GM18505 (cell line): Measurements from ENCODE around the gene ANGEL1.

Source experiments
- ATAC-seq: cut with Tn5 transposase; IDR thresholded peaks from one replicate; pipeline ENCODE4 v1.9.1; 2021; ENCODE audit not compliant: unreplicated experiment
- POLR2A ChIP-seq: IDR thresholded peaks from 4 replicates; pipeline ENCODE4 v1.6.1; 2011; ENCODE audit warnings: borderline replicate concordance; ENCODE audit not compliant: insufficient read depth, insufficient read length; ENCODE audit errors: extremely low read depth

Gene ANGEL1

DNA sequence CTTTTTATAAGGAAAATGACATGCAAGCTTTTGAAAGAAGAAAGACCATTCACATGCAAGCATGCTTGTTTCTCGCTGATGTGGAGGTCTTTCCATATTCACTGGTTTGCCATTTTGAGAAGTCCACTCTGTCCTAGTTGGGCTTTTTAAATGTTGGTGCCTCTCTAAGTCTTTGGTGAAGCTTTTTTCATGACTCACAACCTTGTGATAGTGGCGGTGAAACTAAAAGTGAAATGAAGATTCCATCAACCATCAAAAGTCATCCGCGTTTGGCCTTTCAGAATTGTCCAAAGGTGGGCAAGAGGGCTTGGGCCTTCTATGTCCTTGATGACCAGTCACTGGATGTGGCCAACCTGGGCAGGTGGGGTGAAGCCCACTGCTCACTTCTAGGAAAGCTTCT lies 17.9 kb upstream of the ANGEL1 start:
- no peak for TF ChIP-seq POLR2A
- ATAC-seq, result no peak

DNA sequence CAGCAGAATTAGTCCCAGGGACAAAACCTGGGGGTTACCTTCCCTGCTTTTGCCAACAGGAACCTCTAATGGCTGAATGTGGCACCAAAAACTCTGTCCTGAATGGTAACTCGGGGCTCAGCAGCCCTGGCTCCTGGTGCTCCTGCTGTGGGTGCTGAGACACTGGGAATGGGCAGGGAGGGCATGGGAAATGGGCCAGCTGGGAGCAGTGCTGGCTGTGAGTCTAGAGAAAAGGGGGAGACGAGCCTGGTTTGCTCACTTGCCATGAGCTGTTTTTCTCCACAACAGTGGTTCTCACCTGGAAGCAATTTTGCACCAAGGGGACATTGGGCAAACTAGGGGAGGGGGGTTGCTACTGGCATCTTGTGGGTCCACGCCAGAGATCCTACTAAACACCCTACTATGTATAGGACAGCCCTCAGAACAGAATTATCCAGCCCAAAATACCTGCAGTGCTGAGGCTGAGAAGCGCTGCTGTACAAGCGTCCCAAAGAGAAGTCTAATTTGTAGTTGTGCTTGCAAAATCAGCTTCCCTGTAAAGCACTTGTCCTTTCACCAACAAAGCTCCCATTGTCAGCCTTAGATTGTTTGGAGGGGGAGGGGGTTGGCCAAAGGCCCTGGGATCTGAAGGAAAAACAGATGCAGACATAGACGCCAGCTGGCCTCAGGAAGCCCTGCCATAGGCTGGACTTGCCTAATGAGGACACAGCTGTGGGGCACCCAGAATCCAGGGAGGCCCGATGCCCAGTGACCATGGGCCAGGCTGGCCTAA lies 17.2 kb upstream of the ANGEL1 start:
- no peak for TF ChIP-seq POLR2A
- no peak for ATAC-seq

DNA sequence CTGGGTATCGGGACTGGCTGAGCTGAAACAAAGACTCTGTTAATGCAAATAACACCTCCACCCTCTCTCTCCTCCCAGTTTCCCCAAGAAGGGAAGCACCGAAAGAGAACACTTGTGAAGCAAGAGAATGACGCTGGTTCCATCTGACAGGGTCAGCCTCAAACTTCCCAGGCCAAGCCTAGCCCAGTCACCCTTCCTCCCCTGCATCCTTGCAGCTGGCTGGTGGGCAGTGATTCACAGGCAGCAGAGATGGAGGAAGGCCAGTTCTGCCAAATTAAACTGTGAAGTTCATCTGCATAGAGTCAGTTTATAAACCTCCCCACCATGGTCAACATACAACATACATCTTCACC lies 16.3 kb upstream of the ANGEL1 start:
- ATAC-seq, result no peak

GRCh38 chr14:76828339-76829012 lies 15.8 kb upstream of the ANGEL1 start:
- TF ChIP-seq POLR2A, result no peak
- no peak for ATAC-seq

More for the DNA sequence above, 16.3 kb upstream of the ANGEL1 start:
- TF ChIP-seq POLR2A, result no peak

DNA sequence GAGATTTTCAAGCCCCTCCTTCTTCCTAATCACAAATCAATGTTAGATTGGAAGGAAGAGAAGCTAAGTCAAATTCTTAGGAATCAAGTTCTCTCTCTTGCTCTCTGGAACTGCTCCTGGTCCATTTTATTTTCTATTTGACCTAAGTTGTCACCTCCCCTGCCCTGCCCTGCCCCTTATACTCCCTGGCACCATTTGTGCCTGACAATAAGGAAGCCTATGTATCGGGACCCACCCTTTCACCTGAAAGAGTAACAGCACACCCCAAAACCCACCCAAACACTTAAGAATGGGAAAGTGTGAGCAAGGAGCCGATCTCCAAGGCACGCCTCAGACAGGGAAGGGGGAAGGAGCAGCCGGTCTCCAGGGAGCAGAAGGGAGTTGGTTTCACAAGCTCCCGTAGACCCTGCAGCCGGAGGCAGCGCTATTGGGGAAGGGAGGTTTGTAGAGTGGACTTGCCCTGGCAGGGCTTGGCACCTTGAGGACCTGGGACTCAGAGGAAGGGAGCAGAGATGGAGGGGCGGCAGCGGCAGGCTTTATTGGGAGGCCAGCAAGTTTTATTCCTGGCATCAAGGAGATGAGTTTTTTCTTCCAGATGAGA lies 15.1 kb upstream of the ANGEL1 start:
- no peak for ATAC-seq
- no peak for TF ChIP-seq POLR2A

DNA sequence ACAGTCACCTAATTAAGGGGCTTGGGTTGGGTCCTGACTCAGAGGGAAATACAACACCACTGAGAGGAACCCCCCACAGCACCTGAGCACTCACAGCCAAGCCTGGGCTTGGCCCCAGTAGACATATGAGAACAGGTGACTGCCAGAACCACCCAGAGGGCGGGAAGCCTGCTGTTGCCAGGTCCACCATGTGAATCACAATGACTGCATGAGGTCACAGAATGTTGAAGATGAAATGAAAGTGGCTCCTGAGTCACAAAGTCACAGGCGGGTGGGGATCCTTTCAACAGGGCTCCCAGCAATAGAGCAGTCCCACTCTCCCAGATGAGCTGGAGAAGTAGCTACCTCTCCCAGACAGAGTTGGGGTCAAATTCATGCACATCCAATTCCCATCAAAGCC lies 13.4 kb upstream of the ANGEL1 start, which contains the start of gene LRRC74A:
LRRC74A (plus strand) TSS at position 287 of the 400 bp plus-strand sequence. CDS start 290 bp downstream, outside the sequence.
- TF ChIP-seq POLR2A, result no peak
- ATAC-seq, result no peak

DNA sequence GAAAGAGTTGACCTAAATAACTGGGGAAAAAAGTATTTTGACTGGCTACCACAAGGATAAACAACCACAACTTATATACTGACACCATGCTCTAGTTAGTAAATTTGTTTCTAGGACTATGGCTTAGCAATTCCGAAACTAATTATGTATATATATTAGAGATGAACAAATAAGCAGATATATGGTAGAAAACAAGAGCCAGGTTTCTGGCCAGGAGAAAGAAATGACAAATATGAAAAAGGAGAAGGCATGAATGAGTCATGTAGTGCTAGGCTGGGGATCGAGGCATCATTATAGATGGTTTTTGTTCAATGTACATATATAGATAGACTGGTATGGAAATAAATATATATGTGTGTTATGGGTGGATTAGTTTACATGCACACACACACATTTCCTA lies 8.0 kb upstream of the ANGEL1 start:
- TF ChIP-seq POLR2A, result no peak
- no peak for ATAC-seq

GRCh38 chr14:76814726-76815645 lies 2.3 kb upstream of the ANGEL1 start:
- no peak for TF ChIP-seq POLR2A
- ATAC-seq, result no peak

DNA sequence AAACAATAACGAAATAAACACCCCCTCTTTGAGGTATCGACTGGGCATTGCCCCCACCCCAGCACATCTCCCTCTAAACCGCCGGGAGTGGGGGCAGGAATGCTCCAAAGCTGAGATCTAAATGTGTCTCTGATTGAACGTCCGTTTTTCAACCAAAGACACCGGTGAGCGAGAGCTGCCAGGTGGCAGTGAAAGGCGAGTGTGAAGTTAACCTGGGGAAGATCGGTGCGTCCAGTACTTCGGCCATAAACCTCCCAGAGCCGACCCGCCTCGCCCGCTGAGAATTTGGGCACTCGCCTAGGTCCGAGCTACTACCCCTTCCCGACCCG lies 625 bp downstream of the ANGEL1 start:
- TF ChIP-seq POLR2A, result no peak
- ATAC-seq, result no peak

DNA sequence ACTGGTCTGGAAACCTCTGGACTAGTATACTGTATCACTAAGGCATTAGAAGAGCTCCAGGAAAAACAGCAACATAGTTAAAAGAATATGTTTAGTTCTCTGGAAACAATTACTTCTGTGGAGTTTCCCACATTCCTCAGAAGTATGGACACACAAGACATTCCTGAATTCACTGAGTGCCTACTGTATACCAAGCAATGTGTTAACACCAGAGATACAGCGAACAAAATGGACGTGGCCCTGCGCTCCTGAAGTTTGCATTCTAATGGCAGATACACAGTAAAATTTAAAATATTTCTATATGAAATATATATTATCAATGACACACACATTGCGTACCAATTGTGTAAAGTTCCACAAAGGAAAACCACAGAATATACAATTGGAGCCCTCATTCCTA lies 1.1 kb downstream of the ANGEL1 start:
- TF ChIP-seq POLR2A, result no peak
- ATAC-seq, result no peak

DNA sequence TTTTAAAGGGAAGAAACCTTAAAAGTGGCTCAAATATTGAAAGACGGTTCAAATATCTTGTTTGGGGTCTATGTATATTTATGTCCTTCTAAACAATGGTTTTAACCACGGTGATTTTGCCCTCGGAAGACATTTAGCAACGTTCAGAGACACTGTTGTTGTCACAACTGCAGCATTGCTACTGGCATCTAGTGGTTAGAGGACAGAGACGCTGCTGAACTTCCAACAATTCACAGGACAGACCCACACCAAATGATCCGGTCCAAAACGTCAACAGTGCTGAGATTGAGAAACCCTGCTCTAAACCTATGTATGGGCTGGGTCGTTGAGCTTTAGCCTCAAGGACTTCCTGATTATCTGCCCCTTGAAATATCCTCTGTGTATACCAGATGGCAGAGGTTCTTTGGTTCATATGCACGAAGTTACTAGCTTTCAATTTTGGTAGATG lies 1.7 kb downstream of the ANGEL1 start:
- no peak for TF ChIP-seq POLR2A
- ATAC-seq, result no peak

- ATAC-seq, result no peak
- no peak for TF ChIP-seq POLR2A
Observed at GRCh38 chr14:76810525-76810924, 2.2 kb downstream of the ANGEL1 start.

DNA sequence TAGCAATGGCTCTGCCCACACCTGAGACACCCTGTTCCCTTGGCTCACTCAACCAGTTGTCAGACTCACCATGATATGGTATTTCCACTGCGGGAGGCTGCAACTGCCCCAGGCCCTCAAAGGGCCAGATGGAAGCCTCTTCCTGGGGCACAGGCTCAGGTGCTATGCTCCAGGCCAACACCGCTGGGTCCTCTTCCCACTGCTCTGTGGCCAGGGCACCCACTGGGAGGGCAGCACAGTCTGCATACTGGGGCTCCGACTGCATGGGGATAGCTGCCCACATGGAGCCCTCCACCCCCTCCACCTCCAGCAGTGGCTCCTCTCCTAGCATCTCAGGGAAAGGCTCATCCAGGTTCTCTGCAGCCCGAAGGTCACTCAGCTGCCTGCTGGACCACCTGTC lies 3.7 kb downstream of the ANGEL1 start:
- no peak for TF ChIP-seq POLR2A
- no peak for ATAC-seq

GRCh38 chr14:76808011-76808410 lies 4.7 kb downstream of the ANGEL1 start:
- no peak for ATAC-seq
- TF ChIP-seq POLR2A, result no peak

GRCh38 chr14:76806446-76806845 lies 6.2 kb downstream of the ANGEL1 start:
- no peak for ATAC-seq

More at GRCh38 chr14:76806446-76806845, 6.2 kb downstream of the ANGEL1 start:
- TF ChIP-seq POLR2A, result no peak
